Measurements from ENCODE around the gene HSPA4. TPM values are rescaled to one million over a fixed set of nuclear protein-coding genes. Genes with fewer than 3 reads are reported as not detected.

HSPA4 gene
- total RNA-seq, 4 donors from 2014 or later: 38.0 to 50.2 (median 47.3) TPM

GRCh38 chr5:133048993-133049725, 2.7 kb upstream of the HSPA4 start:
- Histone ChIP-seq H3K9me3 (no peaks in the 10 kb centered on the region), H3K27ac (no peak overlapping the region), H3K36me3 (no peaks in the 10 kb centered on the region), H3K4me3 (no peak overlapping the region), H3K27me3 (no peaks in the 10 kb centered on the region), H3K4me1 (peaks cover 27% of the 10 kb centered on the region)
- WGBS: 39% methylated on average over 6 of the region's 6 CpGs
- no peak for DNase-seq (ENCODE audit: low spot score in 2 of 2)
- TF ChIP-seq CTCF (IDR thresholded peaks at IDR 0.05): no peak
- no peak for TF ChIP-seq EP300 (IDR thresholded peaks at IDR 0.05)
- TF ChIP-seq POLR2A (IDR thresholded peaks at IDR 0.05): no peak
- no peak for TF ChIP-seq POLR2AphosphoS5 (IDR thresholded peaks at IDR 0.05)

- H3K9me3 ChIP-seq: no peaks in the 10 kb centered on the region
- H3K27me3 ChIP-seq: no peaks in the 10 kb centered on the region
- peaks cover 32% of the 10 kb centered on the region for H3K4me1 ChIP-seq
- TF ChIP-seq POLR2AphosphoS5 (IDR thresholded peaks at IDR 0.05) (no peak), CTCF (IDR thresholded peaks at IDR 0.05) (no peak), EP300 (IDR thresholded peaks at IDR 0.05) (no peak), POLR2A (IDR thresholded peaks at IDR 0.05) (no peak)
- 45% methylated on average over 1 of the region's 1 CpG for WGBS
- no peak overlapping the region for H3K4me3 ChIP-seq
- H3K27ac ChIP-seq: no peak overlapping the region
- no peak for DNase-seq (ENCODE audit: low spot score in 2 of 2)
- H3K36me3 ChIP-seq: no peaks in the 10 kb centered on the region
Measured at GRCh38 chr5:133049726-133050048, 2.1 kb upstream of the HSPA4 start.

DNA sequence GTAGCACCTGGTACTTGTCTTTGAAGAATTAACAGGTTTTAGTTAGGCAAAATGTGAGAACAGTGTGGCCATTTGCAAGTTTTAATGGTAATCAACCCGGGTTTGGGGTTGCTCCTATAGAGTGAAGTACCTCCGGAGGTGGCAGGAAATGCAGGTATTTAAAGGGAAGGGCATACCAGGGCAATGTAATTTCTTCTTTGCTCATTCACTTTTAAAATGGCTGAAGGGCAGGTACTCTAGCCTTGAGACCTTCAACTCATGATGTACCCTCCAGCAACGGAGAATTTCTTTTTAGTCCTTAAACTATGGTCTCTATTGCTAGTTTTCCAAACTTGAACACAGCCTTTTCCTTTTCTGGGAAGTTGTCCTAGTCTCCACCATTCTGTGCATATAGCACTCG, 1.3 kb upstream of the HSPA4 start:
- 49% methylated on average over 4 of the region's 4 CpGs for WGBS
- Histone ChIP-seq H3K27ac (peak overlapping the region; percentile 97), H3K4me1 (peaks cover 32% of the 10 kb centered on the region), H3K9me3 (no peaks in the 10 kb centered on the region), H3K4me3 (peak overlapping the region; percentile 82), H3K36me3 (no peaks in the 10 kb centered on the region), H3K27me3 (no peaks in the 10 kb centered on the region)
- no peak for TF ChIP-seq POLR2AphosphoS5 (IDR thresholded peaks at IDR 0.05)
- TF ChIP-seq POLR2A (IDR thresholded peaks at IDR 0.05): no peak
- TF ChIP-seq CTCF (IDR thresholded peaks at IDR 0.05): no peak
- no peak for TF ChIP-seq EP300 (IDR thresholded peaks at IDR 0.05)
- DNase-seq (ENCODE audit: low spot score in 2 of 2): no peak

DNA sequence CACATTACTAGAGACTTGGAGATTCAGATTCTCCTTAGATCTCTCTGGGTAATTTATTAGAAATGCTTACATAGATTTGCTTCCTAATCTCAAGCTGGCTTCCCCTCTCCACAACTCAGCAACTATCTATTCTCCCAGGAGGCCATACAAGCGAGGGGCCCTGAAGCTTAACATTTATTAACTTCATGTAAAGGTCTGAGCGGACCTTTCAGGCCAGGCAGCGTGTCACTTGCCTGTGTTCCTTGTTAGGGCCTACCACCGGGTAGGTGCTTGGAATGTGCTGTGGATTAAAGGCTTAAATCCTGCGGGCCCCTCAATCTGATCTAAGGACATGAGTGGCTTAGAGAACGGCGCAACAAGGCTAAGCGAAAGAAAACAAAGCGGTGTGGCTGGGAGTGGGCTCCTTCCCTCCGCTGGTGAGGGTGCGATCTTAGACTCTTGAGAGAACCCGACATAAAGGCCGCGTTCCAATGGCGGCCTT, 712 bp upstream of the HSPA4 start:
- no peak for DNase-seq (ENCODE audit: low spot score in 2 of 2)
- H3K36me3 ChIP-seq: no peaks in the 10 kb centered on the region
- no peaks in the 10 kb centered on the region for H3K9me3 ChIP-seq
- H3K27me3 ChIP-seq: no peaks in the 10 kb centered on the region
- 2% methylated on average over 15 of the region's 15 CpGs for WGBS
- H3K4me3 ChIP-seq: peak overlapping the region; percentile 82
- TF ChIP-seq EP300 (IDR thresholded peaks at IDR 0.05) (no peak), POLR2AphosphoS5 (IDR thresholded peaks at IDR 0.05) (no peak), CTCF (IDR thresholded peaks at IDR 0.05) (no peak), POLR2A (IDR thresholded peaks at IDR 0.05) (no peak)
- H3K27ac ChIP-seq: peak overlapping the region; percentile 97
- peaks cover 32% of the 10 kb centered on the region for H3K4me1 ChIP-seq

GRCh38 chr5:133052317-133053175, 733 bp downstream of the HSPA4 start:
- TF ChIP-seq POLR2AphosphoS5 (IDR thresholded peaks at IDR 0.05) (no peak), POLR2A (IDR thresholded peaks at IDR 0.05) (no peak), CTCF (IDR thresholded peaks at IDR 0.05) (no peak), EP300 (IDR thresholded peaks at IDR 0.05) (no peak)
- DNase-seq (ENCODE audit: low spot score in 2 of 2): peak; percentile 69 to 83
- 2% methylated on average over 42 of the region's 59 CpGs for WGBS
- Histone ChIP-seq H3K36me3 (no peaks in the 10 kb centered on the region), H3K9me3 (no peaks in the 10 kb centered on the region), H3K27me3 (no peaks in the 10 kb centered on the region), H3K4me1 (peaks cover 32% of the 10 kb centered on the region), H3K27ac (peak overlapping the region; percentile 97), H3K4me3 (peak overlapping the region; percentile 82)

Data from suprapubic skin (tissue), 4 donors.